Breast epithelium (tissue), 4 donors: ENCODE data around the gene IRAK1. TPM values are rescaled to one million over a fixed set of nuclear protein-coding genes. Genes with fewer than 3 reads are reported as not detected.

Source experiments
- DNase-seq, 2 donors: peaks; one replicate each; pipeline ENCODE4 v3.0.0-alpha.2; 2019; ENCODE audit warnings: low spot score in 2 of 2
- H3K27ac ChIP-seq, 2 donors: fragments of 200-600 bp; sonication (generic) in 1 of 2; one replicate each; pipeline ENCODE4 v1.5.1; 2016 to 2019; ENCODE audit warnings: mild to moderate bottlenecking in 1 of 2
- H3K27me3 ChIP-seq, 2 donors: fragments of 200-600 bp; sonication (generic) in 1 of 2; one replicate each; pipeline versions ENCODE4 v1.5.1 to v1.6.0; 2017 to 2019; ENCODE audit warnings: control low read depth in 1 of 2, mild to moderate bottlenecking in 1 of 2
- H3K36me3 ChIP-seq: fragments of 200-600 bp; one replicate; pipeline ENCODE4 v1.5.1; 2019
- H3K4me1 ChIP-seq, 2 donors: fragments of 200-600 bp; sonication (generic); one replicate each; pipeline ENCODE4 v1.5.1; 2016 to 2019; ENCODE audit warnings: control low read depth in 1 of 2
- H3K4me3 ChIP-seq, 3 donors: fragments of 200-600 bp; sonication (generic); 1 replicate in 2 of 3; 2 replicates in 1 of 3; pipeline ENCODE4 v1.5.1; 2016 to 2019; ENCODE audit warnings: mild to moderate bottlenecking in 3 of 3, moderate library complexity in 2 of 3
- H3K9me3 ChIP-seq, 2 donors: fragments of 200-600 bp; sonication (generic) in 1 of 2; one replicate each; pipeline ENCODE4 v1.5.1; 2016 to 2019; ENCODE audit warnings: control low read depth in 1 of 2
- POLR2A ChIP-seq: fragments of 450-650 bp; IDR thresholded peaks from one replicate; pipeline ENCODE4 v1.6.1; 2016; ENCODE audit warnings: antibody characterized with exemption, mild to moderate bottlenecking, moderate library complexity
- POLR2AphosphoS5 ChIP-seq, 3 donors: sonication (generic); formaldehyde crosslinking; IDR thresholded peaks; one replicate each; pipeline ENCODE4 v1.6.1; 2017; ENCODE audit warnings: antibody characterized with exemption in 3 of 3
- intact Hi-C: fragments of 100-400 bp; cut with DNase I; formaldehyde crosslinking; loops from one replicate; pipeline ENCODE4 v1.15.1; 2023; ENCODE audit warnings: low total_unique reads
- total RNA-seq, 3 donors: library from RNA; depleted of rRNA; stranded (reverse); fragments of >200 nt; gene quantifications; one replicate each; pipeline ENCODE4 v1.1.0, GENCODE V29; 2016
- TF ChIP-seq, protein P1 (sequence below), 3 donors: fragments of 450-650 bp; IDR thresholded peaks; one replicate each; pipeline ENCODE4 v1.5.1; 2016 to 2017; ENCODE audit warnings: antibody characterized with exemption in 3 of 3, mild to moderate bottlenecking in 3 of 3, moderate library complexity in 3 of 3

The IRAK1 gene
- total RNA-seq, 3 donors from 2014 or later: 43.7 to 66.2 (median 50.8) TPM

GRCh38 chrX:154012336-154012991 is 7.2 kb downstream of the IRAK1 start:
- peak; percentile 54 to 71 for DNase-seq
- peak overlapping the region; percentile 62 to 74 for H3K27ac ChIP-seq

DNA sequence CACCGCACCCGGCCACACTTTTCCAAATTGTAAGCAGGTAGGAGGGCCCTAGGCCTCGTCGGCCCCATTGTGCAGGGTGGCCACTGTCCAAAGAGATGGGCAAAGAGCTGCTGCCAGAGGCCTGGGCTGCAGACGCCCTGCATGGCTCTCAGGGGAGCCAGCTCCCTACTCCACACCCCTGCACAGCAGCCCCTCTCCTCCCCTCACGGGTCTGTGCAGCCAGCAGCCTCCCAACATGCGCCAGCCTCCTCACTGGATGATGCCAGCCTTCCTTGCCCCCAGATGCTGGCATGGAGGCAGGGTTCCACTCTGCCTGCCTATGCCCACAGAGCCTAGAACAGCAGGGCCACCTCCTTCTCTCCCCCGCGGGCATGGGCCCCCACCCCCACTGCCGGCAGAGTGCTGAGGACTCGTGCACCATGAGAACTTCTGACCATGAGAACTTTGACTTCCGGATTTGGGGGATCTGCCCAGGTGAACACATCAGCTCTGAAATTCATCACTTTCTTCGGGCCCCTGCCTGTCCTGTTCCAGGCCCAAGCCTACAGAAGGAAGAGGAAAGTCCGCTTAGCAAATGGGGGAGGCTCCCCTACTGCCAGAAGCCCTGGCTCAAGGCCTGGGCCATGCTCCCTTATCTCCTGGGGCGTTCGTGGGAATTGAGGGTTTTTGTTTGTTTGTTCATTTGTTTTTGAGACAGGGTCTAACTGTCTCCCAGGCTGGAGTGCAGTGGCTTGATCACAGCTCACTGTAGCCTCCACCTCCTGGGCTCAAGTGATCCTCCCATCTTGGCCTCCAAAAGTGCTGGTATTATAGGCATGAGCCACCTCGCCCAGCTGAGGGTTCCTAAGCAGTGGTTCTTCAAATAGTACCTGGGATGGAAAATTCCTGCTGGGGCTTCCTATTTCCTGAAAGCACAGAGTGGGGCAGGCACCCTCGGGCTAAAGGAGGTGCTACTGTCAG is 8.0 kb downstream of the IRAK1 start:
- intact Hi-C loops: no loop called here
- Histone ChIP-seq H3K27me3 (peaks cover 4 to 64% of the 10 kb centered on the region in 2 donors), H3K4me1 (no peaks in the 10 kb centered on the region), H3K9me3 (no peaks in the 10 kb centered on the region), H3K36me3 (no peaks in the 10 kb centered on the region), H3K27ac (peak overlapping the region; percentile 62 to 74), H3K4me3 (no peak overlapping the region)
- no peak for DNase-seq
- TF ChIP-seq POLR2A (no peak), POLR2AphosphoS5 (IDR thresholded peaks at IDR 0.05) (no peak)
- TF ChIP-seq, protein P1, sequence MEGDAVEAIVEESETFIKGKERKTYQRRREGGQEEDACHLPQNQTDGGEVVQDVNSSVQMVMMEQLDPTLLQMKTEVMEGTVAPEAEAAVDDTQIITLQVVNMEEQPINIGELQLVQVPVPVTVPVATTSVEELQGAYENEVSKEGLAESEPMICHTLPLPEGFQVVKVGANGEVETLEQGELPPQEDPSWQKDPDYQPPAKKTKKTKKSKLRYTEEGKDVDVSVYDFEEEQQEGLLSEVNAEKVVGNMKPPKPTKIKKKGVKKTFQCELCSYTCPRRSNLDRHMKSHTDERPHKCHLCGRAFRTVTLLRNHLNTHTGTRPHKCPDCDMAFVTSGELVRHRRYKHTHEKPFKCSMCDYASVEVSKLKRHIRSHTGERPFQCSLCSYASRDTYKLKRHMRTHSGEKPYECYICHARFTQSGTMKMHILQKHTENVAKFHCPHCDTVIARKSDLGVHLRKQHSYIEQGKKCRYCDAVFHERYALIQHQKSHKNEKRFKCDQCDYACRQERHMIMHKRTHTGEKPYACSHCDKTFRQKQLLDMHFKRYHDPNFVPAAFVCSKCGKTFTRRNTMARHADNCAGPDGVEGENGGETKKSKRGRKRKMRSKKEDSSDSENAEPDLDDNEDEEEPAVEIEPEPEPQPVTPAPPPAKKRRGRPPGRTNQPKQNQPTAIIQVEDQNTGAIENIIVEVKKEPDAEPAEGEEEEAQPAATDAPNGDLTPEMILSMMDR (IDR thresholded peaks at IDR 0.05): no peak

More at GRCh38 chrX:154012336-154012991, 7.2 kb downstream of the IRAK1 start:
- Histone ChIP-seq H3K36me3 (no peaks in the 10 kb centered on the region), H3K27me3 (peaks cover 4 to 62% of the 10 kb centered on the region in 2 donors), H3K9me3 (no peaks in the 10 kb centered on the region), H3K4me1 (no peaks in the 10 kb centered on the region), H3K4me3 (no peak overlapping the region)
- intact Hi-C loops: no loop called here
- TF ChIP-seq POLR2A: no peak
- no peak for TF ChIP-seq POLR2AphosphoS5 (IDR thresholded peaks at IDR 0.05)
- TF ChIP-seq, protein P1 (IDR thresholded peaks at IDR 0.05): no peak

- Histone ChIP-seq H3K4me3 (no peak overlapping the region), H3K9me3 (no peaks in the 10 kb centered on the region), H3K27me3 (peaks cover 0 to 59% of the 10 kb centered on the region in 2 donors), H3K4me1 (no peaks in the 10 kb centered on the region), H3K27ac (no peak overlapping the region), H3K36me3 (no peaks in the 10 kb centered on the region)
- no peak for TF ChIP-seq POLR2A
- TF ChIP-seq, protein P1 (IDR thresholded peaks at IDR 0.05): no peak
- no peak for TF ChIP-seq POLR2AphosphoS5 (IDR thresholded peaks at IDR 0.05)
- intact Hi-C loops: no loop called here
- DNase-seq: no peak
These were observed 9.2 kb downstream of the IRAK1 start for GRCh38 chrX:154010330-154011087.

- intact Hi-C loops: no loop called here
- no peaks in the 10 kb centered on the region for H3K4me1 ChIP-seq
- H3K4me3 ChIP-seq: no peak overlapping the region
- H3K27ac ChIP-seq: peak overlapping the region in 1 of 2 donors; percentile 34
- peaks cover 0 to 45% of the 10 kb centered on the region in 2 donors for H3K27me3 ChIP-seq
- no peaks in the 10 kb centered on the region for H3K9me3 ChIP-seq
- DNase-seq: no peak
- no peaks in the 10 kb centered on the region for H3K36me3 ChIP-seq
- TF ChIP-seq POLR2A (no peak), POLR2AphosphoS5 (IDR thresholded peaks at IDR 0.05) (no peak)
- TF ChIP-seq, protein P1 (IDR thresholded peaks at IDR 0.05): no peak
These were observed 11.2 kb downstream of the IRAK1 start for GRCh38 chrX:154008521-154008920.
